ENCODE data around the gene TNS1. TPM values are rescaled to one million over a fixed set of nuclear protein-coding genes. Genes with fewer than 3 reads are reported as not detected.

The TNS1 gene
- polyA plus RNA-seq, 1 of the 3 experiments (the other 2 are of a cell fraction), result 12.1 TPM

GRCh38 chr2:217826991-217827390, 175.8 kb downstream of the TNS1 start:
- POLR2A ChIA-PET, result no interaction called here
- peaks cover 2% of the 10 kb centered on the region; the same call in 1 of the 2 replicates for H3K79me2 ChIP-seq (ENCODE audit: insufficient read depth)
- peaks cover 27% of the 10 kb centered on the region; the same call in 1 of the 2 replicates for H4K20me1 ChIP-seq (ENCODE audit: insufficient read depth)
- TF ChIP-seq, protein P1, sequence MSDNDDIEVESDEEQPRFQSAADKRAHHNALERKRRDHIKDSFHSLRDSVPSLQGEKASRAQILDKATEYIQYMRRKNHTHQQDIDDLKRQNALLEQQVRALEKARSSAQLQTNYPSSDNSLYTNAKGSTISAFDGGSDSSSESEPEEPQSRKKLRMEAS (IDR thresholded peaks at IDR 0.05; ENCODE audit: low read depth), result no peak
- TF ChIP-seq, protein P2, sequence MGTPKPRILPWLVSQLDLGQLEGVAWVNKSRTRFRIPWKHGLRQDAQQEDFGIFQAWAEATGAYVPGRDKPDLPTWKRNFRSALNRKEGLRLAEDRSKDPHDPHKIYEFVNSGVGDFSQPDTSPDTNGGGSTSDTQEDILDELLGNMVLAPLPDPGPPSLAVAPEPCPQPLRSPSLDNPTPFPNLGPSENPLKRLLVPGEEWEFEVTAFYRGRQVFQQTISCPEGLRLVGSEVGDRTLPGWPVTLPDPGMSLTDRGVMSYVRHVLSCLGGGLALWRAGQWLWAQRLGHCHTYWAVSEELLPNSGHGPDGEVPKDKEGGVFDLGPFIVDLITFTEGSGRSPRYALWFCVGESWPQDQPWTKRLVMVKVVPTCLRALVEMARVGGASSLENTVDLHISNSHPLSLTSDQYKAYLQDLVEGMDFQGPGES (IDR thresholded peaks at IDR 0.05; ENCODE audit: low read depth, low read length), result no peak
- TF ChIP-seq ELF1 (IDR thresholded peaks at IDR 0.05) (no peak), TAF1 (IDR thresholded peaks at IDR 0.05; ENCODE audit: borderline replicate concordance, low read depth, low read length) (no peak), YY1 (IDR thresholded peaks at IDR 0.05; ENCODE audit: low read depth) (no peak), RFX5 (IDR thresholded peaks at IDR 0.05; ENCODE audit: low read length) (no peak), TCF12 (IDR thresholded peaks at IDR 0.05) (no peak), FOXM1 (IDR thresholded peaks at IDR 0.05; ENCODE audit: low read depth) (no peak), NRF1 (IDR thresholded peaks at IDR 0.05; ENCODE audit: low read depth, low read length) (no peak), EP300 (IDR thresholded peaks at IDR 0.05; ENCODE audit: borderline replicate concordance in 1 of 2, low read depth in 1 of 2, low read length in 1 of 2) (no peak), RAD21 (IDR thresholded peaks at IDR 0.05; ENCODE audit: low read length) (no peak), GATA2 (CRISPR knock-in tag; IDR thresholded peaks at IDR 0.05) (no peak)
- TF ChIP-seq, protein P3, sequence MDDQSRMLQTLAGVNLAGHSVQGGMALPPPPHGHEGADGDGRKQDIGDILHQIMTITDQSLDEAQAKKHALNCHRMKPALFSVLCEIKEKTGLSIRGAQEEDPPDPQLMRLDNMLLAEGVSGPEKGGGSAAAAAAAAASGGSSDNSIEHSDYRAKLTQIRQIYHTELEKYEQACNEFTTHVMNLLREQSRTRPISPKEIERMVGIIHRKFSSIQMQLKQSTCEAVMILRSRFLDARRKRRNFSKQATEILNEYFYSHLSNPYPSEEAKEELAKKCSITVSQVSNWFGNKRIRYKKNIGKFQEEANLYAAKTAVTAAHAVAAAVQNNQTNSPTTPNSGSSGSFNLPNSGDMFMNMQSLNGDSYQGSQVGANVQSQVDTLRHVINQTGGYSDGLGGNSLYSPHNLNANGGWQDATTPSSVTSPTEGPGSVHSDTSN (IDR thresholded peaks at IDR 0.05), result no peak
- TF ChIP-seq, protein P4, sequence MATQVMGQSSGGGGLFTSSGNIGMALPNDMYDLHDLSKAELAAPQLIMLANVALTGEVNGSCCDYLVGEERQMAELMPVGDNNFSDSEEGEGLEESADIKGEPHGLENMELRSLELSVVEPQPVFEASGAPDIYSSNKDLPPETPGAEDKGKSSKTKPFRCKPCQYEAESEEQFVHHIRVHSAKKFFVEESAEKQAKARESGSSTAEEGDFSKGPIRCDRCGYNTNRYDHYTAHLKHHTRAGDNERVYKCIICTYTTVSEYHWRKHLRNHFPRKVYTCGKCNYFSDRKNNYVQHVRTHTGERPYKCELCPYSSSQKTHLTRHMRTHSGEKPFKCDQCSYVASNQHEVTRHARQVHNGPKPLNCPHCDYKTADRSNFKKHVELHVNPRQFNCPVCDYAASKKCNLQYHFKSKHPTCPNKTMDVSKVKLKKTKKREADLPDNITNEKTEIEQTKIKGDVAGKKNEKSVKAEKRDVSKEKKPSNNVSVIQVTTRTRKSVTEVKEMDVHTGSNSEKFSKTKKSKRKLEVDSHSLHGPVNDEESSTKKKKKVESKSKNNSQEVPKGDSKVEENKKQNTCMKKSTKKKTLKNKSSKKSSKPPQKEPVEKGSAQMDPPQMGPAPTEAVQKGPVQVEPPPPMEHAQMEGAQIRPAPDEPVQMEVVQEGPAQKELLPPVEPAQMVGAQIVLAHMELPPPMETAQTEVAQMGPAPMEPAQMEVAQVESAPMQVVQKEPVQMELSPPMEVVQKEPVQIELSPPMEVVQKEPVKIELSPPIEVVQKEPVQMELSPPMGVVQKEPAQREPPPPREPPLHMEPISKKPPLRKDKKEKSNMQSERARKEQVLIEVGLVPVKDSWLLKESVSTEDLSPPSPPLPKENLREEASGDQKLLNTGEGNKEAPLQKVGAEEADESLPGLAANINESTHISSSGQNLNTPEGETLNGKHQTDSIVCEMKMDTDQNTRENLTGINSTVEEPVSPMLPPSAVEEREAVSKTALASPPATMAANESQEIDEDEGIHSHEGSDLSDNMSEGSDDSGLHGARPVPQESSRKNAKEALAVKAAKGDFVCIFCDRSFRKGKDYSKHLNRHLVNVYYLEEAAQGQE (IDR thresholded peaks at IDR 0.05; ENCODE audit: low read depth, low read length), result no peak
- peaks cover 22 to 33% of the 10 kb centered on the region in 2 experiments for H3K36me3 ChIP-seq (replicated peaks in 1 of 2; ENCODE audit: control insufficient read depth in 1 of 2, insufficient read depth in 2 of 2, low read length in 1 of 2)
- no peak overlapping the region for H3K4me3 ChIP-seq (ENCODE audit: low read depth in 2 of 2, low read length in 1 of 2)
- CTCF ChIA-PET, result interaction anchor here (1.3 to 1.8 kb wide), 4 partner anchors 9 to 60 kb away, joined by 3 to 8 read pairs (median 6); no protein-coding TSS in a partner anchor
- H2AFZ ChIP-seq (ENCODE audit: low read depth), result no peak overlapping the region
- no peak overlapping the region for H3K4me2 ChIP-seq
- no peaks in the 10 kb centered on the region; a peak in 1 of 4 replicates for H3K4me1 ChIP-seq (ENCODE audit: control insufficient read depth in 1 of 2, insufficient read depth in 2 of 2, low read depth in 1 of 2, low read length in 1 of 2)
- 94% methylated on average over 4 of the region's 4 CpGs for WGBS (ENCODE audit: low lambda C conversion rate)
- H3K9ac ChIP-seq, result no peak overlapping the region
- H3F3A ChIP-seq (replicated peaks; ENCODE audit: insufficient read depth), result peaks cover 3% of the 10 kb centered on the region
- no peak for DNase-seq
- no peaks in the 10 kb centered on the region for H3K27me3 ChIP-seq (ENCODE audit: insufficient read depth)
- H3K9me3 ChIP-seq, result no peaks in the 10 kb centered on the region
- no peak overlapping the region for H3K27ac ChIP-seq (ENCODE audit: low read depth in 2 of 2, low read length in 1 of 2)
- H3K9me2 ChIP-seq, result no peaks in the 10 kb centered on the region
